MM.1S (cell line): ENCODE results near the gene TTC28.

Experiments used
- DNase-seq: peaks from one replicate; pipeline ENCODE4 v3.0.0-alpha.2; 2015
- H2AFZ ChIP-seq: fragments of 300-600 bp; sonication (generic); 2 replicates; pipeline ENCODE4 v1.6.0; 2016; ENCODE audit warnings: antibody characterized with exemption, low read length
- H3F3A ChIP-seq: fragments of 300-600 bp; sonication (generic); 2 replicates; pipeline ENCODE4 v1.6.1; 2016; ENCODE audit warnings: mild to moderate bottlenecking, antibody characterized with exemption, low read length, moderate library complexity, mixed read lengths; ENCODE audit not compliant: insufficient read depth
- H3K27ac ChIP-seq: fragments of 300-600 bp; sonication (generic); 2 replicates; pipeline ENCODE4 v1.5.1; 2016; ENCODE audit warnings: mild to moderate bottlenecking, low read length
- H3K27me3 ChIP-seq: fragments of 300-600 bp; sonication (generic); replicated peaks from 2 replicates; pipeline ENCODE4 v1.6.0; 2016; ENCODE audit warnings: low read length; ENCODE audit not compliant: insufficient read depth
- H3K36me3 ChIP-seq: fragments of 300-600 bp; sonication (generic); replicated peaks from 2 replicates; pipeline ENCODE4 v1.6.1; 2016; ENCODE audit warnings: mild to moderate bottlenecking, low read length, mixed read lengths; ENCODE audit not compliant: insufficient read depth
- H3K4me1 ChIP-seq: fragments of 300-600 bp; sonication (generic); 2 replicates; pipeline ENCODE4 v1.6.1; 2016; ENCODE audit warnings: low read length, mixed read lengths
- H3K4me2 ChIP-seq: fragments of 300-600 bp; sonication (generic); 2 replicates; pipeline ENCODE4 v1.6.0; 2016; ENCODE audit warnings: low read depth, low read length
- H3K4me3 ChIP-seq: fragments of 300-600 bp; sonication (generic); 2 replicates; pipeline ENCODE4 v1.5.1; 2016; ENCODE audit warnings: low read length, mixed read lengths
- H3K79me2 ChIP-seq: fragments of 300-600 bp; sonication (generic); 2 replicates; pipeline ENCODE4 v1.6.1; 2016; ENCODE audit warnings: mixed run types, low read length, mixed read lengths
- H3K9ac ChIP-seq: fragments of 300-600 bp; sonication (generic); 2 replicates; pipeline ENCODE4 v1.6.1; 2016; ENCODE audit warnings: low read length, mixed read lengths
- H3K9me2 ChIP-seq: fragments of 300-600 bp; sonication (generic); replicated peaks from 2 replicates; pipeline ENCODE4 v1.6.1; 2016; ENCODE audit warnings: mild to moderate bottlenecking, low read length, mixed read lengths; ENCODE audit not compliant: insufficient read depth
- H3K9me3 ChIP-seq: fragments of 300-600 bp; sonication (generic); replicated peaks from 2 replicates; pipeline ENCODE4 v1.6.1; 2016; ENCODE audit warnings: mild to moderate bottlenecking, low read length, mixed read lengths; ENCODE audit not compliant: insufficient read depth
- H4K20me1 ChIP-seq: fragments of 300-600 bp; sonication (generic); 2 replicates; pipeline ENCODE4 v1.6.1; 2016; ENCODE audit warnings: mild to moderate bottlenecking, low read length, moderate library complexity, mixed read lengths; ENCODE audit not compliant: insufficient read depth
- CTCF ChIP-seq: fragments of 300-600 bp; sonication (generic); IDR thresholded peaks from 2 replicates; pipeline ENCODE4 v1.5.1; 2016; ENCODE audit warnings: antibody characterized with exemption, low read length, mixed read lengths
- EZH2 ChIP-seq: fragments of 300-600 bp; sonication (generic); optimal IDR thresholded peaks from 2 replicates; pipeline ENCODE3; 2017; ENCODE audit warnings: low read depth, mild to moderate bottlenecking, antibody characterized with exemption, low read length, mixed read lengths
- EZH2phosphoT487 ChIP-seq: fragments of 300-600 bp; sonication (generic); IDR thresholded peaks from 2 replicates; pipeline ENCODE4 v1.6.1; 2018; ENCODE audit warnings: antibody characterized with exemption, low read length

The TTC28 gene

GRCh38 chr22:28360939-28361338 lies 318.7 kb downstream of the TTC28 start:
- Histone ChIP-seq H3K4me3 (no peak overlapping the region), H3K27me3 (no peaks in the 10 kb centered on the region), H2AFZ (no peak overlapping the region), H3K4me1 (no peaks in the 10 kb centered on the region), H3K36me3 (no peaks in the 10 kb centered on the region), H3K9me2 (no peaks in the 10 kb centered on the region), H4K20me1 (no peaks in the 10 kb centered on the region), H3K79me2 (no peaks in the 10 kb centered on the region), H3K9me3 (no peaks in the 10 kb centered on the region), H3K4me2 (no peak overlapping the region), H3K27ac (no peak overlapping the region), H3K9ac (no peak overlapping the region), H3F3A (no peaks in the 10 kb centered on the region)
- TF ChIP-seq EZH2 (no peak), EZH2phosphoT487 (no peak), CTCF (no peak)
- no peak for DNase-seq

- Histone ChIP-seq H4K20me1 (no peaks in the 10 kb centered on the region), H2AFZ (no peak overlapping the region), H3K4me2 (no peak overlapping the region), H3K9me3 (no peaks in the 10 kb centered on the region), H3F3A (no peaks in the 10 kb centered on the region), H3K4me3 (no peak overlapping the region), H3K79me2 (no peaks in the 10 kb centered on the region), H3K4me1 (no peaks in the 10 kb centered on the region), H3K27me3 (no peaks in the 10 kb centered on the region), H3K9ac (no peak overlapping the region), H3K36me3 (no peaks in the 10 kb centered on the region), H3K27ac (no peak overlapping the region), H3K9me2 (no peaks in the 10 kb centered on the region)
- no peak for TF ChIP-seq EZH2
- no peak for TF ChIP-seq CTCF
- TF ChIP-seq EZH2phosphoT487: no peak
- no peak for DNase-seq
Measured at GRCh38 chr22:28358312-28358711, 321.3 kb downstream of the TTC28 start.

GRCh38 chr22:28357193-28357592 lies 322.4 kb downstream of the TTC28 start:
- H3K79me2 ChIP-seq: no peaks in the 10 kb centered on the region
- no peak overlapping the region for H2AFZ ChIP-seq
- DNase-seq: no peak
- no peaks in the 10 kb centered on the region for H3K36me3 ChIP-seq
- H3F3A ChIP-seq: no peaks in the 10 kb centered on the region
- no peak overlapping the region for H3K4me2 ChIP-seq
- no peak overlapping the region for H3K4me3 ChIP-seq
- TF ChIP-seq EZH2phosphoT487 (no peak), CTCF (no peak), EZH2 (no peak)
- no peaks in the 10 kb centered on the region for H4K20me1 ChIP-seq
- no peak overlapping the region for H3K27ac ChIP-seq
- H3K9me3 ChIP-seq: no peaks in the 10 kb centered on the region
- H3K4me1 ChIP-seq: no peaks in the 10 kb centered on the region
- no peak overlapping the region for H3K9ac ChIP-seq
- H3K27me3 ChIP-seq: no peaks in the 10 kb centered on the region
- H3K9me2 ChIP-seq: no peaks in the 10 kb centered on the region

GRCh38 chr22:28351476-28351875 lies 328.2 kb downstream of the TTC28 start:
- Histone ChIP-seq H2AFZ (no peak overlapping the region), H3K27me3 (no peaks in the 10 kb centered on the region), H3K9ac (no peak overlapping the region)

More at GRCh38 chr22:28351476-28351875, 328.2 kb downstream of the TTC28 start:
- no peak for DNase-seq
- no peak overlapping the region for H3K4me3 ChIP-seq
- H3K27ac ChIP-seq: no peak overlapping the region
- no peaks in the 10 kb centered on the region for H3K9me2 ChIP-seq
- no peak overlapping the region for H3K4me2 ChIP-seq
- no peaks in the 10 kb centered on the region for H3K9me3 ChIP-seq
- H3K4me1 ChIP-seq: no peaks in the 10 kb centered on the region
- H4K20me1 ChIP-seq: no peaks in the 10 kb centered on the region
- H3K36me3 ChIP-seq: no peaks in the 10 kb centered on the region
- no peaks in the 10 kb centered on the region for H3F3A ChIP-seq
- no peak for TF ChIP-seq CTCF
- TF ChIP-seq EZH2: no peak
- TF ChIP-seq EZH2phosphoT487: no peak
- no peaks in the 10 kb centered on the region for H3K79me2 ChIP-seq
